H9 (cell line): ENCODE measurements around the gene CETN3. TPM values are rescaled to one million over a fixed set of nuclear protein-coding genes. Genes with fewer than 3 reads are reported as not detected.
A peak's percentile ranks its signal among the peaks of the same experiment; 100 is the strongest.

Experiments used
- DNase-seq: peaks from one replicate; pipeline ENCODE4 v3.0.0-alpha.2; 2017
- H2AFZ ChIP-seq: one replicate; pipeline ENCODE4 v1.6.1; 2013; ENCODE audit warnings: mild to moderate bottlenecking, low read length, control low read depth, moderate library complexity
- H2AK5ac ChIP-seq: 2 replicates; pipeline ENCODE4 v1.6.1; 2013; ENCODE audit warnings: low read length, control low read depth, mixed read lengths; ENCODE audit not compliant: insufficient read length
- H2BK120ac ChIP-seq: one replicate; pipeline ENCODE4 v1.6.1; 2013; ENCODE audit warnings: low read depth, mild to moderate bottlenecking, low read length, control low read depth, inconsistent platforms; ENCODE audit not compliant: poor library complexity, severe bottlenecking
- H2BK12ac ChIP-seq: 2 replicates; pipeline ENCODE4 v1.6.1; 2013; ENCODE audit warnings: low read length, control low read depth, mixed read lengths, low read depth; ENCODE audit not compliant: insufficient read length
- H2BK15ac ChIP-seq: 2 replicates; pipeline ENCODE4 v1.6.1; 2013; ENCODE audit warnings: low read depth, low read length, control low read depth
- H2BK20ac ChIP-seq: one replicate; pipeline ENCODE4 v1.6.1; 2013; ENCODE audit warnings: low read depth, mild to moderate bottlenecking, low read length, control low read depth, inconsistent platforms; ENCODE audit not compliant: poor library complexity, severe bottlenecking
- H2BK5ac ChIP-seq: 2 replicates; pipeline ENCODE4 v1.6.1; 2013; ENCODE audit warnings: low read length, control low read depth, mixed read lengths; ENCODE audit not compliant: insufficient read length
- H3K14ac ChIP-seq: 2 replicates; pipeline ENCODE4 v1.6.1; 2013; ENCODE audit warnings: low read length, control low read depth; ENCODE audit not compliant: insufficient read depth
- H3K18ac ChIP-seq: 2 replicates; pipeline ENCODE4 v1.6.1; 2013; ENCODE audit warnings: low read depth, mild to moderate bottlenecking, mixed read lengths, low read length, control low read depth; ENCODE audit not compliant: insufficient read length
- H3K23ac ChIP-seq: 2 replicates; pipeline ENCODE4 v1.6.1; 2013; ENCODE audit warnings: low read length, control low read depth, mixed read lengths, low read depth; ENCODE audit not compliant: insufficient read length
- H3K23me2 ChIP-seq: 2 replicates; pipeline ENCODE4 v1.6.1; 2013; ENCODE audit warnings: low read depth, mild to moderate bottlenecking, mixed read lengths, low read length, control low read depth; ENCODE audit not compliant: insufficient read length, poor library complexity, severe bottlenecking
- H3K27ac ChIP-seq: 2 replicates; pipeline ENCODE4 v1.5.1; 2013; ENCODE audit warnings: low read length, control low read depth, mixed read lengths, low read depth; ENCODE audit not compliant: insufficient read length
- H3K27me3 ChIP-seq: 2 replicates; pipeline ENCODE4 v1.6.1; 2013; ENCODE audit warnings: low read length, control low read depth, inconsistent platforms; ENCODE audit not compliant: insufficient read depth
- H3K4ac ChIP-seq: 2 replicates; pipeline ENCODE4 v1.6.1; 2013; ENCODE audit warnings: low read depth, mild to moderate bottlenecking, control low read depth, inconsistent platforms, low read length, moderate library complexity
- H3K4me1 ChIP-seq: 2 replicates; pipeline ENCODE4 v1.6.1; 2013; ENCODE audit warnings: low read length, control low read depth, inconsistent platforms; ENCODE audit not compliant: insufficient read depth
- H3K4me2 ChIP-seq: 2 replicates; pipeline ENCODE4 v1.6.1; 2013; ENCODE audit warnings: low read length, control low read depth, mixed read lengths; ENCODE audit not compliant: insufficient read length, insufficient read depth
- H3K56ac ChIP-seq: 2 replicates; pipeline ENCODE4 v1.6.1; 2013; ENCODE audit warnings: low read depth, mild to moderate bottlenecking, mixed read lengths, low read length, control low read depth; ENCODE audit not compliant: insufficient read length
- H3K79me1 ChIP-seq: 2 replicates; pipeline ENCODE4 v1.6.1; 2013; ENCODE audit warnings: low read depth, mild to moderate bottlenecking, moderate library complexity, low read length, control low read depth, inconsistent platforms; ENCODE audit not compliant: insufficient read depth, poor library complexity, severe bottlenecking
- H3K79me2 ChIP-seq: 2 replicates; pipeline ENCODE4 v1.6.1; 2013; ENCODE audit warnings: low read length, control low read depth, inconsistent platforms; ENCODE audit not compliant: insufficient read depth
- H3K9ac ChIP-seq: 2 replicates; pipeline ENCODE4 v1.6.1; 2013; ENCODE audit warnings: low read length, control low read depth, mixed read lengths; ENCODE audit not compliant: insufficient read length; ENCODE audit errors: extremely low read depth
- H3K9me3 ChIP-seq: one replicate; pipeline ENCODE4 v1.6.1; 2013; ENCODE audit warnings: low read depth, low read length, inconsistent platforms; ENCODE audit not compliant: control insufficient read depth
- H3T11ph ChIP-seq: one replicate; pipeline ENCODE4 v1.6.1; 2013; ENCODE audit warnings: mild to moderate bottlenecking, low read length, control low read depth, inconsistent platforms
- H4K20me1 ChIP-seq: one replicate; pipeline ENCODE4 v1.6.1; 2013; ENCODE audit not compliant: control insufficient read depth, insufficient read length, insufficient read depth
- H4K5ac ChIP-seq: 2 replicates; pipeline ENCODE4 v1.6.1; 2013; ENCODE audit warnings: low read depth, mild to moderate bottlenecking, mixed read lengths, low read length, control low read depth; ENCODE audit not compliant: insufficient read length
- H4K8ac ChIP-seq: replicated peaks from 2 replicates; pipeline ENCODE4 v1.6.1; 2013; ENCODE audit warnings: low read length, control low read depth, mixed read lengths, low read depth; ENCODE audit not compliant: insufficient read length
- H4K91ac ChIP-seq: 2 replicates; pipeline ENCODE4 v1.6.1; 2013; ENCODE audit warnings: low read depth, mild to moderate bottlenecking, moderate library complexity, mixed read lengths, low read length, control low read depth; ENCODE audit not compliant: insufficient read length
- H3K27ac Mint-ChIP-seq, 3 experiments: 2 replicates in 2 of 3; 3 replicates in 1 of 3; pipeline ENCODE4 v1.8.0; 2020 to 2021; ENCODE audit warnings: mixed read lengths in 3 of 3, mild to moderate bottlenecking in 1 of 3, moderate library complexity in 1 of 3
- H3K27me3 Mint-ChIP-seq: 2 replicates; pipeline ENCODE4 v1.8.0; 2021; ENCODE audit warnings: low read depth, mild to moderate bottlenecking, moderate library complexity, mixed read lengths
- H3K36me3 Mint-ChIP-seq, 3 experiments: 2 replicates in 2 of 3; 3 replicates in 1 of 3; pipeline ENCODE4 v1.8.0; 2020 to 2021; ENCODE audit warnings: low read depth in 3 of 3, mixed read lengths in 3 of 3; ENCODE audit not compliant: insufficient read depth in 1 of 3
- H3K4me1 Mint-ChIP-seq, 2 experiments: 2 replicates each; pipeline ENCODE4 v1.8.0; 2020; ENCODE audit warnings: mixed read lengths in 2 of 2
- H3K4me3 Mint-ChIP-seq, 2 experiments: 2 replicates in 1 of 2; 3 replicates in 1 of 2; pipeline ENCODE4 v1.8.0; 2020 to 2021; ENCODE audit warnings: mild to moderate bottlenecking in 2 of 2, mixed read lengths in 2 of 2, moderate library complexity in 1 of 2
- H3K9me3 Mint-ChIP-seq, 2 experiments: 2 replicates in 1 of 2; 3 replicates in 1 of 2; pipeline ENCODE4 v1.8.0; 2020; ENCODE audit warnings: mild to moderate bottlenecking in 2 of 2, mixed read lengths in 2 of 2, moderate library complexity in 1 of 2
- CTCF ChIP-seq: fragments of 200-600 bp; sonication (generic); conservative IDR thresholded peaks from 3 replicates; pipeline ENCODE4 v1.8.0; 2021; ENCODE audit warnings: antibody characterized with exemption, mild to moderate bottlenecking
- WGBS: extraction: QIAGEN DNeasy Blood & Tissue Kit; methylation state at CpG from one replicate; pipeline ENCODE4 v1.1.7; 2013; ENCODE audit warnings: missing lambda C conversion rate, low lambda C conversion rate, mixed read lengths; ENCODE audit not compliant: insufficient read length; ENCODE audit errors: extremely low coverage; 5-methylcytosine and 5-hydroxymethylcytosine counted together
- total RNA-seq: library from RNA; stranded (reverse); gene quantifications from 2 replicates; pipeline ENCODE4 v1.2.1, GENCODE V29; 2021

The CETN3 gene
- total RNA-seq, 1 experiment from 2014 or later, result 36.3 TPM

- H2AFZ ChIP-seq, result no peak overlapping the region
- no peak for TF ChIP-seq CTCF
- WGBS, result no CpG with 5 or more reads among the region's 3 CpGs
- H3K18ac ChIP-seq, result no peak overlapping the region
- H3K4me1 ChIP-seq, result 0 out of 2 replicates have a peak, but pooled peaks cover 2% of the 10 kb centered on the region
- no peak overlapping the region for H2BK20ac ChIP-seq
- no peak for DNase-seq
- H3K27ac ChIP-seq, result no peak overlapping the region
- no peaks in the 10 kb centered on the region for H4K20me1 ChIP-seq
- Mint-ChIP-seq H3K36me3 (peaks cover 0 to 9% (median 3%) of the 10 kb centered on the region in 3 experiments; a peak in 6 of 7 replicates), H3K27ac (peak overlapping the region in 1 of 3 experiments; percentile 35; a peak in 1 of 7 replicates), H3K4me1 (peaks cover 15 to 16% of the 10 kb centered on the region in 2 experiments), H3K27me3 (no peaks in the 10 kb centered on the region), H3K9me3 (peaks cover 0 to 2% of the 10 kb centered on the region in 2 experiments; a peak in 2 of 5 replicates), H3K4me3 (no peak overlapping the region)
- H3K23ac ChIP-seq, result no peak overlapping the region
- H4K8ac ChIP-seq, result no peak overlapping the region
- no peaks in the 10 kb centered on the region for H3K79me2 ChIP-seq
- no peak overlapping the region for H3K9ac ChIP-seq
- H2BK120ac ChIP-seq, result no peak overlapping the region
- H4K91ac ChIP-seq, result no peak overlapping the region
- H4K5ac ChIP-seq, result no peak overlapping the region
- H3K27me3 ChIP-seq, result no peaks in the 10 kb centered on the region
- H3K4ac ChIP-seq, result no peak overlapping the region
- H3K4me2 ChIP-seq, result no peak overlapping the region
- H3T11ph ChIP-seq, result no peak overlapping the region
- no peaks in the 10 kb centered on the region for H3K79me1 ChIP-seq
- no peak overlapping the region for H2BK12ac ChIP-seq
- H2BK15ac ChIP-seq, result no peak overlapping the region
- no peaks in the 10 kb centered on the region for H3K23me2 ChIP-seq
- H2BK5ac ChIP-seq, result no peak overlapping the region
- no peaks in the 10 kb centered on the region for H3K9me3 ChIP-seq
- no peak overlapping the region for H2AK5ac ChIP-seq
- no peak overlapping the region for H3K14ac ChIP-seq
- H3K56ac ChIP-seq, result no peak overlapping the region
These were observed 22.0 kb downstream of the CETN3 start for GRCh38 chr5:90387508-90387907.
